Heart left ventricle (tissue), 13 donors: ENCODE data around the gene ANKRD11.

ENCODE experiments used
- CTCF ChIP-seq, 12 donors: fragments of 200-600 bp; sonication (generic) in 4 of 12; IDR thresholded peaks; one replicate each; pipeline versions ENCODE4 v1.5.0 to v1.8.0; 2018 to 2022; ENCODE audit warnings: antibody characterized with exemption in 12 of 12, mild to moderate bottlenecking in 5 of 12
- POLR2A ChIP-seq, 2 donors: fragments of 450-650 bp; IDR thresholded peaks; one replicate each; pipeline ENCODE4 v1.6.1; 2017; ENCODE audit warnings: antibody characterized with exemption in 2 of 2, mild to moderate bottlenecking in 2 of 2, moderate library complexity in 2 of 2
- donor health status: ischemic (EF 13 %, LVEDD 7.1; RV severe dilation, severe dysfunction).
- donor health status: DM: no; HTN: yes; CAD: no.
- donor health status: DM: no; HTN: no; CAD: no.
- donor health status: ischemic (EF 25% LVEDD 6.9; RV normal size, moderate dysfunction).
- donor health status: ischemic (EF 25% LVEDD 5.7; RV mildly dilated, moderate dysfunction).
- donor health status: ischemic (EF 35%, LVEDD 5.7; RV mildly dilated, moderate dysfunction).
- donor health status: nonischemic (EF 11% LVEDD 7.7; RV severe dilation, severe dysfunction).
- donor health status: DM: yes; HTN: yes; CAD: no.
- donor health status: PGD.
- donor health status: ischemic (EF 29% LVEDD 5.4; RV normal size, mild dysfunction).
- donor health status: nonischemic (EF 23%, LVEDD 6.1; RV moderate dilation, normal function).

GRCh38 chr16:89437991-89438390, 52.4 kb downstream of the ANKRD11 start:
- no peak for TF ChIP-seq CTCF (IDR thresholded peaks at IDR 0.05)
- no peak for TF ChIP-seq POLR2A (IDR thresholded peaks at IDR 0.05)
